ENCODE results near the gene GLIS1.
A peak's percentile ranks its signal among the peaks of the same experiment; 100 is the strongest.
"Not testable (repeated sequence)": the region's sequence is repeated elsewhere in the genome, so short reads cannot be mapped to it uniquely, and the experiment has no call there.

Gene GLIS1

GRCh38 chr1:53560581-53561502 is 178.1 kb downstream of the GLIS1 start:
- H3K9me3 Mint-ChIP-seq, result no peaks in the 10 kb centered on the region
- peaks cover 14% of the 10 kb centered on the region for H3K4me1 Mint-ChIP-seq
- H3K4me3 Mint-ChIP-seq, result no peak overlapping the region
- no peaks in the 10 kb centered on the region for H3K36me3 Mint-ChIP-seq
- CTCF ChIA-PET, result no interaction called here
- no peak overlapping the region for H3K27ac Mint-ChIP-seq
- peaks cover 28% of the 10 kb centered on the region for H3K27me3 Mint-ChIP-seq
- DNase-seq, result no peak

DNA sequence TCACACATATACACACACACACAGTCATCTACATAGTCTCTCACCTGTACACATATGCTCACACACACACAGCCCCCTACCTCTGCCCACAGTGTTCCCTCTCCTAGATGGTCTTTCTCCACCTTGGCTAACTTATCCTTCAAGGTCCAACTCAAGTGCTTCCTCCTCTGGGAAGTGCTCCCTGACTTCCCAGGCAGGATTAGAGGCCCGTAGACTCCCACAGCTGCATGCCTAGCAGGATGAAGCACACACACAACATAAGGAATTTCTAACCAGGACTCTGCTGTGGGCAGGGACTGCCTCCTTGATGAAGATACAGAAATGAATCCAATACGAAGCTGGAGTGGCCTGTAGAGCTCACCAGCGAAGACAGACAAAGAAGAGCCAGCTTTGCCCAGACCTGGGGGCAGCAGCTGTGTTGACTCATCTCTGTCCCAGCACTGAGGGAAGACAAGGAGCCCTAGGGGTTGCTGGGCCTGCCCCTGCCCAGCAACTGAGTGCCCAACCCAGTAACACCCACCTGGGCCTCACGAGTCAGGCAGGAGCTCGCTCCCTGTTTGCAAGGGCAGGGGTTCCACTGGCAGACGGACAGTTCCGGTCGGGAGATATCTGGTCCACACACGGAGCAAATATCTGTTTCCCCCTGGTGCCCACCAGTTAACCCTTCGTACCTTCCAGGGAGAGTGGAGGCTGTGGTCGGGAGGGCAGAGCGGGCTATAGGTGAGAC is 178.9 kb downstream of the GLIS1 start:
- H3K27ac Mint-ChIP-seq, result no peak overlapping the region
- CTCF ChIA-PET, result no interaction called here
- H3K36me3 Mint-ChIP-seq, result no peaks in the 10 kb centered on the region
- no peak for DNase-seq
- peaks cover 28% of the 10 kb centered on the region for H3K27me3 Mint-ChIP-seq
- H3K4me3 Mint-ChIP-seq, result no peak overlapping the region
- H3K9me3 Mint-ChIP-seq, result no peaks in the 10 kb centered on the region
- H3K4me1 Mint-ChIP-seq, result peaks cover 14% of the 10 kb centered on the region

DNA sequence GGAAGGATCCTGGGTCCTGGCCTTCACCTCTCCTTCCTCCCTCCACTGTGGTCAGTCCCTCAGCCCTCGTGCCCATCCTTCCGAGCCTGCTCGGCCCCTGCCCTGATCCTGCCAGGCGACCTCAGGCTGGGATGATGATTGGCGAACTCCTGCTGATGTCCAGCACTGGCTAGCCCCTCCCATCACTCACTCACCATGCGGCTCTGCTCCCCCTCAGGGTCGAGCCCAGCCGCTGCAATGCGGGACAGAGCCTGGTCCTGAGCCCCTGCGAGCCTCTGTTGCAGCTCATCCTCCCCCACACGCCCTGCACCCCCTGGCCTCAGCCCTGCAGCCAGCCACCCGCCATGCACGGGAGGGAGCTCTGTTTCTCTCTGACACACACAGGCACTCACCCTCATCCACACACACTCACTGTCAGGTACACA is 179.6 kb downstream of the GLIS1 start:
- Mint-ChIP-seq H3K9me3 (no peaks in the 10 kb centered on the region), H3K36me3 (no peaks in the 10 kb centered on the region), H3K4me1 (peaks cover 14% of the 10 kb centered on the region), H3K27me3 (peaks cover 28% of the 10 kb centered on the region), H3K4me3 (no peak overlapping the region), H3K27ac (no peak overlapping the region)
- CTCF ChIA-PET, result no interaction called here
- DNase-seq, result no peak

GRCh38 chr1:53558739-53559315 is 180.1 kb downstream of the GLIS1 start:
- Mint-ChIP-seq H3K4me3 (no peak overlapping the region), H3K27ac (no peak overlapping the region), H3K36me3 (no peaks in the 10 kb centered on the region), H3K9me3 (no peaks in the 10 kb centered on the region), H3K27me3 (peaks cover 25% of the 10 kb centered on the region), H3K4me1 (peaks cover 14% of the 10 kb centered on the region)
- CTCF ChIA-PET, result no interaction called here
- DNase-seq, result no peak

GRCh38 chr1:53557830-53558738 is 180.9 kb downstream of the GLIS1 start:
- CTCF ChIA-PET, result no interaction called here
- peaks cover 17% of the 10 kb centered on the region for H3K27me3 Mint-ChIP-seq

DNA sequence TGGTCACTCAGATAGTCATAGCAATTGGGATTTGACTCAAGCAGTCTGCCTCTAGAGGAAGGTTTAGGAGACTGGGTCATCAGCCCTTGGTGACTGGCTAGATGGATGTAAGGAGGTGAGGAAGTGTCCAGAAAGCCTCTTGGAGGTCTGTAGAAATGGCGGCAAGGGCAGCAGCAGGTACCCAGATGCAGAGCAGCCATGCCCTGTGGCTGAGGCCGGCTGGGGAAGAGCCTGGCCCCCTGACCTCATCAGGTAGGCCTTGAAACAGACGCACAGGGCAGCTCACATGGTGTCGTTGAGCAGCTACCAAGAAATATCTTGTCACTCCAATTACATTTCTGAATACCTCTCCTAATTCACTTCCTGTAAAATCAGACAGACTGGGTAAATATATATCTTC is 181.6 kb downstream of the GLIS1 start:
- Mint-ChIP-seq H3K9me3 (no peaks in the 10 kb centered on the region), H3K36me3 (no peaks in the 10 kb centered on the region), H3K27ac (no peak overlapping the region), H3K4me1 (peaks cover 7% of the 10 kb centered on the region), H3K4me3 (no peak overlapping the region), H3K27me3 (peaks cover 10% of the 10 kb centered on the region)
- no peak for DNase-seq
- CTCF ChIA-PET, result no interaction called here

More at GRCh38 chr1:53557830-53558738, 180.9 kb downstream of the GLIS1 start:
- no peak for DNase-seq
- H3K36me3 Mint-ChIP-seq, result no peaks in the 10 kb centered on the region
- no peaks in the 10 kb centered on the region for H3K9me3 Mint-ChIP-seq
- no peak overlapping the region for H3K4me3 Mint-ChIP-seq
- H3K27ac Mint-ChIP-seq, result no peak overlapping the region
- H3K4me1 Mint-ChIP-seq, result peaks cover 12% of the 10 kb centered on the region

DNA sequence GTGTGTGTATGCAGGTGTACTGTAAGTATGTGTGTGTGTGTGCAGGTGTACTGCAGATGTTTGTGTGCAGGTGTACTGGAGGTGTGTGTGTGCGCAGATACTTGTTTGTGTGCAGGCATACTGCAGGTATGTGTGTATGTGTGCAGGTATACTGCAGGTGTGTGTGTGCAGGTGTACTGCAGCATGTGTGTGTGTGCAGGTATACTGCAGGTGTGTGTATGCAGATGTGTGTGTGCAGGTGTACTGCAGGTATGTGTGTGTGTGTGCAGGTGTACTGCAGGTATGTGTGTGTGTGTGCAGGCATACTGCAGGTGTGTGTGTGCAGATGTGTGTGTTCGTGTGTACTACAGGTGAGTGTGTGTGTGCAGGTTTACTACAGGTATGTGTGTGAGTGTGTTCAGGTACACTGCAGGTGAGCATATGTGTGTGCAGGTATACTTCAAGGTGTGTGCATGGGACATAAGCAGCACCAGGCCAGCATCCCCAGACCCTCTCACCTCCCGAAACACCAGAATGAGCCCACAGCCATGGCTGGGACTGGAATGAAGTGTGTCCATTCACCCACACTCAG is 182.2 kb downstream of the GLIS1 start:
- DNase-seq, result no peak
- Mint-ChIP-seq H3K4me1 (peaks cover under 1% of the 10 kb centered on the region), H3K9me3 (no peaks in the 10 kb centered on the region), H3K4me3 (no peak overlapping the region), H3K27ac (no peak overlapping the region), H3K27me3 (peaks cover 4% of the 10 kb centered on the region), H3K36me3 (no peaks in the 10 kb centered on the region)
- CTCF ChIA-PET, result no interaction called here

DNA sequence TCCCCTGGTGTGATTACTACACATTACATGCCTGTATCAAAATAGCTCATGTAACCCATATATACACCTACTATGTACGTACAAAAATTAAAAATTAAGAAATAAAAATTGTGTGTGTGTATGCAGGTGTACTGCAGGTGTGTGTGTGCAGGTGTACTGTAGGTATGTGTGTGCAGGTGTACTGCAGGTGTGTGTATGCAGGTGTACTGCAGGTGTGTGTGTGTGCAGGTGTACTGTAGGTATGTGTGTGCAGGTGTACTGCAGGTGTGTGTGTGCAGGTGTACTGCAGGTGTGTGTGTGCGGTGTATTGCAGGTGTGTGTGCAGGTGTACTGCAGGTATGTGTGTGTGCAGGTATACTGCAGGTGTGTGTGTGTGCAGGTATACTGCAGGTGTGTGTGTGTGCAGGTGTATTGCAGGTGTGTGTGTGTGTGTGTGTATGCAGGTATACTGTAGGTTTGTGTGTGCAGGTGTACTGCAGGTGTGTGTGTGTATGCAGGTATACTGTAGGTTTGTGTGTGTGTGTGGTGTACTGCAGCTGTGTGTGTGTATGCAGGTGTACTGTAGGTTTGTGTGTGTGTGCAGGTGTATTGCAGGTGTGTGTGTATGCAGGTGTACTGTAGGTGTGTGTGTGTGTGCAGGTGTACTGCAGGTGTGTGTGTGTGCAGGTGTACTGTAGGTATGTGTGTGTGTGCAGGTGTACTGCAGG is 183.2 kb downstream of the GLIS1 start:
- CTCF ChIA-PET, DNase-seq, H3K4me3 Mint-ChIP-seq, H3K4me1 Mint-ChIP-seq, H3K27me3 Mint-ChIP-seq, H3K9me3 Mint-ChIP-seq, H3K36me3 Mint-ChIP-seq, H3K27ac Mint-ChIP-seq: not testable (repeated sequence)

DNA sequence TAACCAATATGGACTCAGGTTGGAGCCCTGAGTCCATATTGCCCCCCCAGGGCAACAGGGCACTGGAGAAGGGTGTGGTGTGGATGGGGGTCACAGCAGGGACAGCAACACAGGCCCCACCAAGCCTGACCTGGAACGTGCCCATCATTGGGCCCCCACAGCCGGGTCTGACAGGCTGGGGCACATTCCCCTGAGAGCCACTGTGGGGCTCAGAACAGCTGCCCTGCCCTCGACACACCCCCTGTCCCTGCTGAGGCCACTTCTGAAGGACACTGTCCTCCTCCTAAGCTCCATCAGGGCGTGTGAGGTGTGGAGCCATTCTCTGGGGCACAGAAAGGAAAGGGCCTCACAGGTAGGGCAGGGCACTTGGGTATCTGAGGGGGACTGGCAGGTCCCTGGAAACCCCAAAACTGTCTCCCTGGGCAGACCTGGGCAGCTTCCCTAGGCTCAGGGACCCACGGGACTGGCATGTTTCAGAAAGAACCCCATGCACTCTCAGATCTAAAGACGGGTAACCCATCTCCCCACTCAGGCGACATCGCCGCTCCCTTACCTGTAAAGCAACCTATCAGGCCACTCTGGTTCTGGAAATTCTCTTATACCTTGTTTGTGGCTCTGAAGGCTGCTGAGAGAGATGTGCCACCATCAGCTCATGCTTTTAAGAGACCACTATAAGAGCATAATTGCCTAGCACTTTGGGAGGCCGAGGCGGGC is 184.2 kb downstream of the GLIS1 start:
- H3K36me3 Mint-ChIP-seq, result no peaks in the 10 kb centered on the region
- CTCF ChIA-PET, result no interaction called here

GRCh38 chr1:53553734-53554509 is 185.0 kb downstream of the GLIS1 start:
- no peak overlapping the region for H3K27ac Mint-ChIP-seq
- no peaks in the 10 kb centered on the region for H3K4me1 Mint-ChIP-seq
- CTCF ChIA-PET, result no interaction called here
- no peaks in the 10 kb centered on the region for H3K36me3 Mint-ChIP-seq
- peak; percentile 17 for DNase-seq
- no peak overlapping the region for H3K4me3 Mint-ChIP-seq
- no peaks in the 10 kb centered on the region for H3K9me3 Mint-ChIP-seq
- no peaks in the 10 kb centered on the region for H3K27me3 Mint-ChIP-seq

More for the DNA sequence above, 184.2 kb downstream of the GLIS1 start:
- H3K4me1 Mint-ChIP-seq, result no peaks in the 10 kb centered on the region
- H3K9me3 Mint-ChIP-seq, result no peaks in the 10 kb centered on the region
- DNase-seq, result no peak
- no peaks in the 10 kb centered on the region for H3K27me3 Mint-ChIP-seq
- H3K4me3 Mint-ChIP-seq, result no peak overlapping the region
- no peak overlapping the region for H3K27ac Mint-ChIP-seq

GRCh38 chr1:53552981-53553733 is 185.8 kb downstream of the GLIS1 start:
- Mint-ChIP-seq H3K4me3 (no peak overlapping the region), H3K4me1 (no peaks in the 10 kb centered on the region), H3K9me3 (no peaks in the 10 kb centered on the region), H3K36me3 (no peaks in the 10 kb centered on the region), H3K27me3 (peaks cover 1% of the 10 kb centered on the region), H3K27ac (no peak overlapping the region)
- CTCF ChIA-PET, result no interaction called here
- peak; percentile 16 for DNase-seq

Data from activated naive CD4-positive, alpha-beta T cell treated with anti-CD3 and anti-CD28 coated beads, Interleukin-2, amount 10 ng/mL, durations not matched to agents 7 days and 5 days (primary cell).